22Rv1 (cell line): ENCODE results near the gene POGZ.

Experiments used
- ZFX ChIP-seq: fragments of 450-650 bp; IDR thresholded peaks from 2 replicates; pipeline ENCODE4 v1.6.1; 2017; ENCODE audit warnings: antibody characterized with exemption, borderline replicate concordance
- TF ChIP-seq, protein P1 (sequence below): fragments of 450-650 bp; IDR thresholded peaks from 2 replicates; pipeline ENCODE4 v1.5.1; 2017; ENCODE audit warnings: mild to moderate bottlenecking

DNA sequence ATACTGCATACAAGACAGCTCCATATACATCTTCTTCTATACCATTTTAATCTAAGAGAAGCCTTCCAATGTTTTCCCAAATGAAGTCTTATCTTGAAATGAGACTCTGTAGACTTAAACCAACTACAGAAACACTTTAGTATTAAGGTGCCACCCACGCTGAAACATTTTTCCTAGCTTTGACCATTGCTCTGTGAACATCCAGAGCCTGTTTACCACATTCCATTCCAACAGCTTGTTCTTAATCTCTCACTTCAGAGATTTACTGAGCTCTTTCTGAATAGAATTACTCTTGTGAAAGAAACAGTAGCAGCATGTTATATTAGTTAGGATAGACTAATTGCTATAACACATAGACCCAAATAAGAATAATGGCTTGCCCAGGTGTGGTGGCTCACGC lies 19.6 kb upstream of the POGZ start:
- TF ChIP-seq, protein P1, sequence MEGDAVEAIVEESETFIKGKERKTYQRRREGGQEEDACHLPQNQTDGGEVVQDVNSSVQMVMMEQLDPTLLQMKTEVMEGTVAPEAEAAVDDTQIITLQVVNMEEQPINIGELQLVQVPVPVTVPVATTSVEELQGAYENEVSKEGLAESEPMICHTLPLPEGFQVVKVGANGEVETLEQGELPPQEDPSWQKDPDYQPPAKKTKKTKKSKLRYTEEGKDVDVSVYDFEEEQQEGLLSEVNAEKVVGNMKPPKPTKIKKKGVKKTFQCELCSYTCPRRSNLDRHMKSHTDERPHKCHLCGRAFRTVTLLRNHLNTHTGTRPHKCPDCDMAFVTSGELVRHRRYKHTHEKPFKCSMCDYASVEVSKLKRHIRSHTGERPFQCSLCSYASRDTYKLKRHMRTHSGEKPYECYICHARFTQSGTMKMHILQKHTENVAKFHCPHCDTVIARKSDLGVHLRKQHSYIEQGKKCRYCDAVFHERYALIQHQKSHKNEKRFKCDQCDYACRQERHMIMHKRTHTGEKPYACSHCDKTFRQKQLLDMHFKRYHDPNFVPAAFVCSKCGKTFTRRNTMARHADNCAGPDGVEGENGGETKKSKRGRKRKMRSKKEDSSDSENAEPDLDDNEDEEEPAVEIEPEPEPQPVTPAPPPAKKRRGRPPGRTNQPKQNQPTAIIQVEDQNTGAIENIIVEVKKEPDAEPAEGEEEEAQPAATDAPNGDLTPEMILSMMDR, result no peak
- no peak for TF ChIP-seq ZFX
